ENCODE data around the gene KCNJ9. TPM values are rescaled to one million over a fixed set of nuclear protein-coding genes. Genes with fewer than 3 reads are reported as not detected.
A peak's percentile ranks its signal among the peaks of the same experiment; 100 is the strongest.

The KCNJ9 gene
- total RNA-seq (under 1 TPM; 0.55 to 0.68 TPM), polyA plus RNA-seq (ENCODE audit: insufficient read depth, low read depth, low replicate concordance) (0.37 TPM)
- long read RNA-seq, donor 1, result 0 reads
- long read RNA-seq, donor 2, result 0 reads

- Histone ChIP-seq H3K27me3 (no peaks in the 10 kb centered on the region), H3K4me3 (no peak within 1 kb of the TSS), H3K27ac (no peak within 1 kb of the TSS), H3K36me3 (ENCODE audit: low read depth, missing control alignments) (no peaks in the 10 kb centered on the region), H3K4me1 (no peaks in the 10 kb centered on the region), H3K9me3 (no peaks in the 10 kb centered on the region)
- intact Hi-C loops (cut with DNase I; ENCODE audit: low total_unique reads), result no loop called here
- whole genome bisulfite sequencing, 2 donors, result 33 to 34% methylated on average over 13 to 14 of the region's 14 CpGs
- DNase-seq, result no peak
- no peak for TF ChIP-seq POLR2A (IDR thresholded peaks at IDR 0.05)
- no peak for TF ChIP-seq CTCF (IDR thresholded peaks at IDR 0.05)
Measured at GRCh38 chr1:160081261-160081936, at the start of gene KCNJ9. KCNJ9 (plus strand) TSS chr1:160081538; CDS start chr1:160084031, 2,493 bp downstream.

GRCh38 chr1:160032165-160032820 lies 49.0 kb upstream of the KCNJ9 start:
- DNase-seq, result peak; percentile 17
- Histone ChIP-seq H3K36me3 (ENCODE audit: low read depth, missing control alignments) (no peaks in the 10 kb centered on the region), H3K27ac (peak overlapping the region; percentile 18 to 71), H3K4me1 (peaks cover 15% of the 10 kb centered on the region), H3K27me3 (no peaks in the 10 kb centered on the region), H3K9me3 (no peaks in the 10 kb centered on the region), H3K4me3 (peak overlapping the region; percentile 79 to 84)
- TF ChIP-seq POLR2A (IDR thresholded peaks at IDR 0.05), result no peak
- no peak for TF ChIP-seq CTCF (IDR thresholded peaks at IDR 0.05)
- intact Hi-C loops (cut with DNase I; ENCODE audit: low total_unique reads), result no loop called here
- 1% methylated on average over 18 of the region's 18 CpGs for WGBS, 2 donors

- TF ChIP-seq CTCF (IDR thresholded peaks at IDR 0.05) (no peak), POLR2A (IDR thresholded peaks at IDR 0.05) (no peak)
- DNase-seq, result no peak
- 86 to 92% methylated on average over 1 of the region's 1 CpG for WGBS, 2 donors
- Histone ChIP-seq H3K36me3 (ENCODE audit: low read depth, missing control alignments) (no peaks in the 10 kb centered on the region), H3K27me3 (no peaks in the 10 kb centered on the region), H3K4me1 (no peaks in the 10 kb centered on the region), H3K9me3 (no peaks in the 10 kb centered on the region), H3K27ac (no peak overlapping the region), H3K4me3 (no peak overlapping the region)
- intact Hi-C loops (cut with DNase I; ENCODE audit: low total_unique reads), result no loop called here
Measured at GRCh38 chr1:160040476-160040875, 40.9 kb upstream of the KCNJ9 start.

- Histone ChIP-seq H3K27me3 (no peaks in the 10 kb centered on the region), H3K4me3 (no peak overlapping the region), H3K27ac (no peak overlapping the region), H3K9me3 (no peaks in the 10 kb centered on the region), H3K36me3 (ENCODE audit: low read depth, missing control alignments) (no peaks in the 10 kb centered on the region), H3K4me1 (peaks cover 13% of the 10 kb centered on the region)
- DNase-seq, result no peak
- intact Hi-C loops (cut with DNase I; ENCODE audit: low total_unique reads), result no loop called here
- TF ChIP-seq CTCF (IDR thresholded peaks at IDR 0.05) (no peak), POLR2A (IDR thresholded peaks at IDR 0.05) (no peak)
Measured at GRCh38 chr1:160043543-160043942, 37.8 kb upstream of the KCNJ9 start.
